Measurements from ENCODE around the gene PDGFD.

Gene PDGFD

GRCh38 chr11:103980108-103980507, 183.8 kb downstream of the PDGFD start:
- Histone ChIP-seq H3K4me1 (ENCODE audit: insufficient read depth, poor library complexity, severe bottlenecking) (no peaks in the 10 kb centered on the region), H3K9me3 (ENCODE audit: severe bottlenecking) (no peaks in the 10 kb centered on the region), H3K27me3 (ENCODE audit: insufficient read depth, poor library complexity, severe bottlenecking) (no peaks in the 10 kb centered on the region), H3K36me3 (ENCODE audit: low read depth) (no peaks in the 10 kb centered on the region), H3K4me3 (ENCODE audit: severe bottlenecking) (no peak overlapping the region), H3K27ac (ENCODE audit: poor library complexity, severe bottlenecking) (no peak overlapping the region)
- no peak for ATAC-seq (ENCODE audit: low read depth)
- no peak for DNase-seq (ENCODE audit: low spot score)
- no peak for TF ChIP-seq CTCF (IDR thresholded peaks at IDR 0.05; ENCODE audit: poor library complexity, severe bottlenecking)

- H3K27ac ChIP-seq (ENCODE audit: poor library complexity, severe bottlenecking): no peak overlapping the region
- no peak for TF ChIP-seq CTCF (IDR thresholded peaks at IDR 0.05; ENCODE audit: poor library complexity, severe bottlenecking)
- ATAC-seq (ENCODE audit: low read depth): no peak
- no peak overlapping the region for H3K4me3 ChIP-seq (ENCODE audit: severe bottlenecking)
- no peaks in the 10 kb centered on the region for H3K27me3 ChIP-seq (ENCODE audit: insufficient read depth, poor library complexity, severe bottlenecking)
- H3K4me1 ChIP-seq (ENCODE audit: insufficient read depth, poor library complexity, severe bottlenecking): no peaks in the 10 kb centered on the region
- H3K36me3 ChIP-seq (ENCODE audit: low read depth): no peaks in the 10 kb centered on the region
- DNase-seq (ENCODE audit: low spot score): no peak
- H3K9me3 ChIP-seq (ENCODE audit: severe bottlenecking): no peaks in the 10 kb centered on the region
Observed at GRCh38 chr11:103978616-103979595, 185.0 kb downstream of the PDGFD start.

- H3K4me3 ChIP-seq (ENCODE audit: severe bottlenecking): no peak overlapping the region
- H3K9me3 ChIP-seq (ENCODE audit: severe bottlenecking): no peaks in the 10 kb centered on the region
- no peak overlapping the region for H3K27ac ChIP-seq (ENCODE audit: poor library complexity, severe bottlenecking)
- ATAC-seq (ENCODE audit: low read depth) (no peak), DNase-seq (ENCODE audit: low spot score) (no peak)
- no peaks in the 10 kb centered on the region for H3K4me1 ChIP-seq (ENCODE audit: insufficient read depth, poor library complexity, severe bottlenecking)
- no peak for TF ChIP-seq CTCF (IDR thresholded peaks at IDR 0.05; ENCODE audit: poor library complexity, severe bottlenecking)
- H3K27me3 ChIP-seq (ENCODE audit: insufficient read depth, poor library complexity, severe bottlenecking): no peaks in the 10 kb centered on the region
- no peaks in the 10 kb centered on the region for H3K36me3 ChIP-seq (ENCODE audit: low read depth)
Observed at GRCh38 chr11:103972013-103972412, 191.9 kb downstream of the PDGFD start.

GRCh38 chr11:103970701-103971249, 193.2 kb downstream of the PDGFD start:
- Histone ChIP-seq H3K4me1 (ENCODE audit: insufficient read depth, poor library complexity, severe bottlenecking) (no peaks in the 10 kb centered on the region), H3K4me3 (ENCODE audit: severe bottlenecking) (no peak overlapping the region)
- ATAC-seq (ENCODE audit: low read depth): no peak

More at GRCh38 chr11:103970701-103971249, 193.2 kb downstream of the PDGFD start:
- no peaks in the 10 kb centered on the region for H3K9me3 ChIP-seq (ENCODE audit: severe bottlenecking)
- no peak for DNase-seq (ENCODE audit: low spot score)
- H3K27me3 ChIP-seq (ENCODE audit: insufficient read depth, poor library complexity, severe bottlenecking): no peaks in the 10 kb centered on the region
- TF ChIP-seq CTCF (IDR thresholded peaks at IDR 0.05; ENCODE audit: poor library complexity, severe bottlenecking): no peak
- H3K36me3 ChIP-seq (ENCODE audit: low read depth): no peaks in the 10 kb centered on the region
- H3K27ac ChIP-seq (ENCODE audit: poor library complexity, severe bottlenecking): no peak overlapping the region
